A172 (cell line): Measurements from ENCODE around the gene ARHGEF1. TPM values are rescaled to one million over a fixed set of nuclear protein-coding genes. Genes with fewer than 3 reads are reported as not detected.

ENCODE experiments used
- DNase-seq: peaks from one replicate; pipeline ENCODE4 v3.0.0-alpha.2; 2015; ENCODE audit warnings: low spot score
- total RNA-seq: library from RNA; depleted of rRNA; stranded (reverse); fragments of >200 nt; shearing (Covaris generic); gene quantifications from 2 replicates; pipeline ENCODE4 v1.2.3, GENCODE V29; 2014; rRNA removed

Gene ARHGEF1
- total RNA-seq = 72.5 and 108 TPM in 2 replicates

- DNase-seq = no peak
Measured at GRCh38 chr19:41882568-41883462, at the start of gene ARHGEF1. Gene ARHGEF1, plus strand, starts transcription at chr19:41883184. Its CDS starts 4,899 bp downstream, at chr19:41888083.

GRCh38 chr19:41837981-41838708 is 44.8 kb upstream of the ARHGEF1 start:
- no peak for DNase-seq

GRCh38 chr19:41839211-41839610 is 43.8 kb upstream of the ARHGEF1 start:
- DNase-seq = no peak

GRCh38 chr19:41843371-41843770 is 39.6 kb upstream of the ARHGEF1 start:
- no peak for DNase-seq

- DNase-seq = no peak
Measured at GRCh38 chr19:41844601-41845000, 38.4 kb upstream of the ARHGEF1 start, which contains the start of gene LYPD4. Gene LYPD4, minus strand, starts transcription at chr19:41844683. Its CDS starts 5,398 bp downstream, at chr19:41839285.

GRCh38 chr19:41845001-41845050 is 38.2 kb upstream of the ARHGEF1 start, which contains the start of gene DMRTC2:
Gene DMRTC2, plus strand, starts transcription at chr19:41845042. Its CDS starts 2,387 bp downstream, at chr19:41847429.
- DNase-seq = no peak

GRCh38 chr19:41845051-41845590 is 37.9 kb upstream of the ARHGEF1 start:
- DNase-seq = no peak

- DNase-seq = no peak
Measured at GRCh38 chr19:41847351-41848105, 35.5 kb upstream of the ARHGEF1 start.

GRCh38 chr19:41848666-41849065 is 34.3 kb upstream of the ARHGEF1 start:
- no peak for DNase-seq

- DNase-seq = no peak
Measured at GRCh38 chr19:41849067-41849466, 33.9 kb upstream of the ARHGEF1 start.

- no peak for DNase-seq
Measured at GRCh38 chr19:41850381-41850780, 32.6 kb upstream of the ARHGEF1 start.

GRCh38 chr19:41851456-41851855 is 31.5 kb upstream of the ARHGEF1 start:
- DNase-seq = no peak

GRCh38 chr19:41853344-41853743 is 29.6 kb upstream of the ARHGEF1 start:
- DNase-seq = no peak

- DNase-seq = no peak
Measured at GRCh38 chr19:41853768-41854167, 29.2 kb upstream of the ARHGEF1 start.

GRCh38 chr19:41859213-41859617 is 23.8 kb upstream of the ARHGEF1 start:
- no peak for DNase-seq

GRCh38 chr19:41859618-41860418 is 23.2 kb upstream of the ARHGEF1 start, which contains the start of gene RPS19:
Gene RPS19, plus strand, starts transcription at chr19:41860255. Its CDS starts 520 bp downstream, at chr19:41860775.
- peak; percentile 98 for DNase-seq

GRCh38 chr19:41860419-41861115 is 22.4 kb upstream of the ARHGEF1 start:
- no peak for DNase-seq

- no peak for DNase-seq
Measured at GRCh38 chr19:41861116-41861768, 21.7 kb upstream of the ARHGEF1 start.

GRCh38 chr19:41861846-41862245 is 21.1 kb upstream of the ARHGEF1 start:
- no peak for DNase-seq

GRCh38 chr19:41862445-41862986 is 20.5 kb upstream of the ARHGEF1 start:
- DNase-seq = no peak
